ENCODE measurements around the gene BCAS1.
A peak's percentile ranks its signal among the peaks of the same experiment; 100 is the strongest.

The BCAS1 gene

GRCh38 chr20:53915446-53916172 lies 154.8 kb downstream of the BCAS1 start:
- DNase-seq (ENCODE audit: insufficient read length, low spot score) (peak; percentile 50), FAIRE-seq (peak; percentile 90)

GRCh38 chr20:53914781-53915445 lies 155.5 kb downstream of the BCAS1 start:
- no peak for FAIRE-seq
- no peak for DNase-seq (ENCODE audit: insufficient read length, low spot score)

GRCh38 chr20:53914091-53914780 lies 156.2 kb downstream of the BCAS1 start:
- DNase-seq (ENCODE audit: insufficient read length, low spot score) (no peak), FAIRE-seq (peak; percentile 18)

GRCh38 chr20:53911301-53911700 lies 159.1 kb downstream of the BCAS1 start:
- DNase-seq (ENCODE audit: insufficient read length, low spot score) (no peak), FAIRE-seq (no peak)

- FAIRE-seq: no peak
- DNase-seq (ENCODE audit: insufficient read length, low spot score): no peak
These were observed 159.9 kb downstream of the BCAS1 start for GRCh38 chr20:53910351-53911002.

- DNase-seq (ENCODE audit: insufficient read length, low spot score) (no peak), FAIRE-seq (no peak)
These were observed 162.2 kb downstream of the BCAS1 start for GRCh38 chr20:53907968-53908751.

GRCh38 chr20:53905820-53906191 lies 164.6 kb downstream of the BCAS1 start:
- FAIRE-seq (no peak), DNase-seq (ENCODE audit: insufficient read length, low spot score) (no peak)

GRCh38 chr20:53905019-53905819 lies 165.2 kb downstream of the BCAS1 start:
- FAIRE-seq (no peak), DNase-seq (ENCODE audit: insufficient read length, low spot score) (no peak)

GRCh38 chr20:53904261-53904660 lies 166.1 kb downstream of the BCAS1 start:
- no peak for FAIRE-seq
- DNase-seq (ENCODE audit: insufficient read length, low spot score): no peak

GRCh38 chr20:53903652-53903987 lies 166.8 kb downstream of the BCAS1 start:
- FAIRE-seq: no peak
- no peak for DNase-seq (ENCODE audit: insufficient read length, low spot score)

GRCh38 chr20:53902968-53903651 lies 167.3 kb downstream of the BCAS1 start:
- no peak for DNase-seq (ENCODE audit: insufficient read length, low spot score)
- no peak for FAIRE-seq

- DNase-seq (ENCODE audit: insufficient read length, low spot score) (no peak), FAIRE-seq (no peak)
These were observed 168.8 kb downstream of the BCAS1 start for GRCh38 chr20:53901497-53902096.

- FAIRE-seq: no peak
- no peak for DNase-seq (ENCODE audit: insufficient read length, low spot score)
These were observed 169.3 kb downstream of the BCAS1 start for GRCh38 chr20:53901064-53901463.

- FAIRE-seq (no peak), DNase-seq (ENCODE audit: insufficient read length, low spot score) (no peak)
These were observed 169.9 kb downstream of the BCAS1 start for GRCh38 chr20:53900380-53900999.

- FAIRE-seq: peak; percentile 94
- DNase-seq (ENCODE audit: insufficient read length, low spot score): no peak
These were observed 170.8 kb downstream of the BCAS1 start for GRCh38 chr20:53899351-53900167.

GRCh38 chr20:53898556-53898931 lies 171.8 kb downstream of the BCAS1 start:
- FAIRE-seq: no peak

GRCh38 chr20:53897884-53898555 lies 172.4 kb downstream of the BCAS1 start:
- DNase-seq (ENCODE audit: insufficient read length, low spot score) (no peak), FAIRE-seq (no peak)

More at GRCh38 chr20:53898556-53898931, 171.8 kb downstream of the BCAS1 start:
- no peak for DNase-seq (ENCODE audit: insufficient read length, low spot score)

All from GM19239 (cell line).